HPDE6-E6E7 (cell line): ENCODE results near the gene AZGP1.
"Not testable (repeated sequence)": the region's sequence is repeated elsewhere in the genome, so short reads cannot be mapped to it uniquely, and the experiment has no call there.

Experiments
- DNase-seq: peaks from one replicate; pipeline ENCODE4 v3.0.0; 2011; ENCODE audit warnings: missing footprints; ENCODE audit errors: extremely low spot score

Gene AZGP1

GRCh38 chr7:99997545-99998137 lies 21.8 kb upstream of the AZGP1 start:
- DNase-seq, result no peak

- no peak for DNase-seq
These were observed 21.1 kb upstream of the AZGP1 start for GRCh38 chr7:99996755-99997544.

- DNase-seq, result no peak
These were observed 19.0 kb upstream of the AZGP1 start for GRCh38 chr7:99994819-99995218.

- DNase-seq, result no peak
These were observed 16.7 kb upstream of the AZGP1 start for GRCh38 chr7:99992330-99993038.

GRCh38 chr7:99991543-99991942 lies 15.7 kb upstream of the AZGP1 start:
- not testable (repeated sequence) for DNase-seq

GRCh38 chr7:99990460-99990852 lies 14.6 kb upstream of the AZGP1 start:
- no peak for DNase-seq

GRCh38 chr7:99987846-99988245 lies 12.0 kb upstream of the AZGP1 start:
- no peak for DNase-seq

- DNase-seq, result not testable (repeated sequence)
These were observed 11.5 kb upstream of the AZGP1 start for GRCh38 chr7:99987306-99987705.

- no peak for DNase-seq
These were observed 8.8 kb upstream of the AZGP1 start for GRCh38 chr7:99984593-99984992.

GRCh38 chr7:99981066-99981465 lies 5.2 kb upstream of the AZGP1 start:
- DNase-seq, result not testable (repeated sequence)

GRCh38 chr7:99980448-99980872 lies 4.6 kb upstream of the AZGP1 start:
- not testable (repeated sequence) for DNase-seq

- DNase-seq, result not testable (repeated sequence)
These were observed 4.0 kb upstream of the AZGP1 start for GRCh38 chr7:99979814-99980225.

- no peak for DNase-seq
These were observed 795 bp upstream of the AZGP1 start for GRCh38 chr7:99976626-99977025.

- DNase-seq, result no peak
These were observed 1.1 kb downstream of the AZGP1 start for GRCh38 chr7:99974681-99975080.

GRCh38 chr7:99973817-99974216 lies 2.0 kb downstream of the AZGP1 start:
- not testable (repeated sequence) for DNase-seq

GRCh38 chr7:99971242-99971641 lies 4.6 kb downstream of the AZGP1 start:
- no peak for DNase-seq

- DNase-seq, result not testable (repeated sequence)
These were observed 6.0 kb downstream of the AZGP1 start for GRCh38 chr7:99969813-99970212.

GRCh38 chr7:99969298-99969697 lies 6.5 kb downstream of the AZGP1 start:
- DNase-seq, result no peak

- DNase-seq, result no peak
These were observed 17.1 kb downstream of the AZGP1 start for GRCh38 chr7:99958564-99959227.

- DNase-seq, result peak; percentile 60
These were observed 20.6 kb downstream of the AZGP1 start for GRCh38 chr7:99955247-99955646.

- DNase-seq, result not testable (repeated sequence)
These were observed 21.2 kb downstream of the AZGP1 start for GRCh38 chr7:99954643-99955042.

- DNase-seq, result no peak
These were observed 22.2 kb downstream of the AZGP1 start for GRCh38 chr7:99953649-99954048.
